HepG2 (cell line): ENCODE results near the gene ACACA. TPM values are rescaled to one million over a fixed set of nuclear protein-coding genes. Genes with fewer than 3 reads are reported as not detected.

Experiments used
- ATAC-seq: fragments of 200-7000 bp; cut with Tn5 transposase; 3 replicates; pipeline ENCODE4 v1.9.1; 2020; ENCODE audit warnings: mild to moderate bottlenecking, moderate library complexity
- BruUV-seq: library from RNA; stranded (reverse); fragments of 400-500 nt; replicated peaks from 2 replicates; lab custom pipeline; 2021; lab: Mats Ljungman, UMichigan
- CTCF ChIA-PET: fragments of 300-600 bp; formaldehyde crosslinking; extraction: SDS; loops from one replicate; lab custom pipeline; 2021; ENCODE audit warnings: low total read pairs, inconsistent platforms, low intra/inter-chr PET ratio; lab: Yijun Ruan, JAX
- POLR2A ChIA-PET: fragments of 350-600 bp; sonication (Branson Sonifier 250); formaldehyde crosslinking; loops from one replicate; lab custom pipeline; 2020; ENCODE audit warnings: antibody characterized with exemption, inconsistent platforms; lab: Yijun Ruan, JAX
- DNase-seq: peaks from one replicate; pipeline ENCODE4 v3.0.0-alpha.2; 2015; ENCODE audit warnings: low spot score
- FAIRE-seq: peaks from 3 replicates; lab custom pipeline; 2011; peaks lifted over from hg19 to GRCh38; lab: Jason Lieb, UNC
- H2AFZ ChIP-seq: one replicate; pipeline ENCODE4 v1.6.1; 2011; ENCODE audit warnings: low read length, inconsistent platforms
- H3K27ac ChIP-seq: fragments of 300-600 bp; 3 replicates; pipeline ENCODE4 v1.8.0; 2011; ENCODE audit warnings: mixed run types, mild to moderate bottlenecking, mixed read lengths, low read length, inconsistent platforms; ENCODE audit not compliant: insufficient read depth; ENCODE audit errors: extremely low read length
- H3K27me3 ChIP-seq, 2 experiments: fragments of 200-600 bp in 1 of 2; 2 replicates in 1 of 2; 3 replicates in 1 of 2; pipeline versions ENCODE4 v1.6.0 to v1.8.0; 2011; ENCODE audit warnings: low read length in 2 of 2, mild to moderate bottlenecking in 2 of 2, moderate library complexity in 2 of 2, inconsistent platforms in 1 of 2; ENCODE audit not compliant: insufficient read depth in 2 of 2, control insufficient read depth in 1 of 2
- H3K36me3 ChIP-seq, 2 experiments: fragments of 200-600 bp in 1 of 2; replicated peaks in 1 of 2; 2 replicates in 1 of 2; 3 replicates in 1 of 2; pipeline versions ENCODE4 v1.5.1 to v1.8.0; 2011; ENCODE audit warnings: low read length in 2 of 2, inconsistent platforms in 1 of 2; ENCODE audit not compliant: insufficient read depth in 2 of 2, control insufficient read depth in 1 of 2
- H3K4me1 ChIP-seq: 2 replicates; pipeline ENCODE4 v1.5.1; 2012; ENCODE audit warnings: low read length, inconsistent platforms; ENCODE audit not compliant: insufficient read depth
- H3K4me2 ChIP-seq: 2 replicates; pipeline ENCODE4 v1.6.0; 2011; ENCODE audit warnings: low read depth, low read length, inconsistent platforms
- H3K4me3 ChIP-seq, 3 experiments: fragments of 200-600 bp in 1 of 3; sonication (generic), shearing (Covaris generic) in 1 of 3; replicated peaks in 1 of 3; 2 replicates each; pipeline ENCODE4 v1.5.1; 2011 to 2016; ENCODE audit warnings: low read length in 3 of 3, inconsistent platforms in 2 of 3, low read depth in 2 of 3, mild to moderate bottlenecking in 2 of 3, control low read depth in 1 of 3, mixed read lengths in 1 of 3; ENCODE audit not compliant: insufficient read depth in 1 of 3
- H3K79me2 ChIP-seq: one replicate; pipeline ENCODE4 v1.6.1; 2011; ENCODE audit warnings: low read length, inconsistent platforms; ENCODE audit not compliant: insufficient read depth
- H3K9ac ChIP-seq: 2 replicates; pipeline ENCODE4 v1.6.0; 2011; ENCODE audit warnings: mild to moderate bottlenecking, low read depth, low read length, inconsistent platforms; ENCODE audit not compliant: insufficient read depth
- H3K9me3 ChIP-seq: 2 replicates; pipeline ENCODE4 v1.5.1; 2012; ENCODE audit warnings: mild to moderate bottlenecking, low read length
- H4K20me1 ChIP-seq: 2 replicates; pipeline ENCODE4 v1.6.0; 2011; ENCODE audit warnings: inconsistent platforms, mild to moderate bottlenecking, low read length, moderate library complexity; ENCODE audit not compliant: insufficient read depth
- DMAP1 ChIP-seq: IDR thresholded peaks from 2 replicates; pipeline ENCODE4 v1.6.1; 2016
- GMEB2 ChIP-seq: IDR thresholded peaks from 2 replicates; pipeline ENCODE4 v1.6.1; 2016; ENCODE audit warnings: missing biosample characterization, missing genetic modification reagents, low read depth
- HIVEP1 ChIP-seq: sonication (generic); formaldehyde crosslinking; IDR thresholded peaks from 2 replicates; pipeline ENCODE4 v1.4.0; 2020; ENCODE audit warnings: mild to moderate bottlenecking, missing genetic modification reagents
- HNF1A ChIP-seq, 2 experiments: sonication (generic) in 1 of 2; formaldehyde crosslinking in 1 of 2; IDR thresholded peaks; 2 replicates each; pipeline versions ENCODE4 v1.4.0 to v1.6.1; 2016 to 2020; ENCODE audit warnings: borderline replicate concordance in 1 of 2, low read depth in 1 of 2, mild to moderate bottlenecking in 1 of 2, missing genetic modification reagents in 1 of 2
- NR2F6 ChIP-seq, 2 experiments: IDR thresholded peaks; 2 replicates each; pipeline ENCODE4 v1.6.1; 2016; ENCODE audit warnings: antibody characterized with exemption in 1 of 2, mild to moderate bottlenecking in 1 of 2
- POLR2AphosphoS5 ChIP-seq: IDR thresholded peaks from 2 replicates; pipeline ENCODE4 v1.6.1; 2012; ENCODE audit warnings: low read depth, low read length
- PRMT3 ChIP-seq: sonication (generic); formaldehyde crosslinking; IDR thresholded peaks from 2 replicates; pipeline ENCODE4 v1.8.1; 2022; ENCODE audit warnings: low read depth, mild to moderate bottlenecking, moderate library complexity, missing genetic modification reagents, borderline replicate concordance
- RXRB ChIP-seq: IDR thresholded peaks from 2 replicates; pipeline ENCODE4 v1.6.1; 2016; ENCODE audit warnings: borderline replicate concordance, missing genetic modification reagents, missing compliant biosample characterization
- SCMH1 ChIP-seq: sonication (generic); formaldehyde crosslinking; IDR thresholded peaks from 2 replicates; pipeline ENCODE4 v1.9.0; 2021; ENCODE audit warnings: missing genetic modification reagents, mild to moderate bottlenecking, borderline replicate concordance
- WIZ ChIP-seq: sonication (generic); formaldehyde crosslinking; IDR thresholded peaks from 2 replicates; pipeline ENCODE4 v1.5.1; 2020; ENCODE audit warnings: mild to moderate bottlenecking, missing genetic modification reagents
- ZEB1 ChIP-seq: IDR thresholded peaks from 2 replicates; pipeline ENCODE4 v1.6.1; 2012; ENCODE audit warnings: mild to moderate bottlenecking, low read depth, inconsistent platforms; ENCODE audit not compliant: insufficient replicate concordance
- ZFY ChIP-seq: sonication (generic); formaldehyde crosslinking; IDR thresholded peaks from 2 replicates; pipeline ENCODE4 v1.4.0; 2020; ENCODE audit warnings: missing genetic modification reagents
- ZNF263 ChIP-seq: sonication (generic); formaldehyde crosslinking; IDR thresholded peaks from 2 replicates; pipeline ENCODE4 v1.4.0; 2020; ENCODE audit warnings: missing genetic modification reagents
- ZNF282 ChIP-seq: fragments of 450-650 bp; IDR thresholded peaks from 2 replicates; pipeline ENCODE4 v1.6.1; 2018; ENCODE audit not compliant: partially characterized antibody
- ZNF501 ChIP-seq: sonication (generic); formaldehyde crosslinking; IDR thresholded peaks from 2 replicates; pipeline ENCODE4 v1.5.1; 2020; ENCODE audit warnings: mild to moderate bottlenecking, moderate library complexity, missing genetic modification reagents
- ZNF737 ChIP-seq: sonication (generic); formaldehyde crosslinking; IDR thresholded peaks from 2 replicates; pipeline ENCODE4 v1.5.0; 2020; ENCODE audit warnings: missing genetic modification reagents, mild to moderate bottlenecking, borderline replicate concordance
- ZNF792 ChIP-seq: IDR thresholded peaks from 2 replicates; pipeline ENCODE4 v1.6.1; 2016
- ZNF839 ChIP-seq: sonication (generic); formaldehyde crosslinking; IDR thresholded peaks from 2 replicates; pipeline ENCODE4 v1.4.0; 2020; ENCODE audit warnings: missing genetic modification reagents, mild to moderate bottlenecking, borderline replicate concordance
- ZSCAN22 ChIP-seq: sonication (generic); formaldehyde crosslinking; IDR thresholded peaks from 2 replicates; pipeline ENCODE4 v1.4.0; 2020; ENCODE audit warnings: mild to moderate bottlenecking, missing genetic modification reagents
- WGBS: methylation state at CpG from one replicate; pipeline ENCODE4 v1.1.6; 2017; ENCODE audit warnings: low lambda C conversion rate; 5-methylcytosine and 5-hydroxymethylcytosine counted together
- in situ Hi-C: cut with HindIII; loops from 2 replicates; pipeline ENCODE4 v1.10.0; 2017; ENCODE audit warnings: low pct_unique_long_range_greater_than_20kb; ENCODE audit not compliant: extremely low pct_ligation_motif_present
- intact Hi-C: fragments of 100-400 bp; cut with micrococcal nuclease; formaldehyde crosslinking; loops from one replicate; pipeline ENCODE4 v1.10.0; 2022; ENCODE audit not compliant: unreplicated experiment
- polyA plus RNA-seq, 8 experiments: library from polyadenylated mRNA; depleted of rRNA in 3 of 8; stranded (reverse) in 7 of 8; unstranded in 1 of 8; fragments of >200 nt; fragmentation: Illumina TruSeq in 4 of 8; extraction: Trizol in 4 of 8; gene quantifications; 2 replicates each; pipeline versions ENCODE4 v1.2.1 to v1.2.3, GENCODE V29; 2011 to 2016; ENCODE audit warnings: low read depth in 4 of 8, missing spikeins in 1 of 8, mixed read lengths in 1 of 8; ENCODE audit not compliant: insufficient read depth in 1 of 8
- total RNA-seq, 5 experiments: library from RNA; depleted of rRNA; stranded (reverse); fragments of >200 nt; fragmentation: Illumina TruSeq; extraction: Trizol; gene quantifications; 2 replicates each; pipeline ENCODE4 v1.2.3, GENCODE V29; 2016; ENCODE audit warnings: low read depth in 1 of 5
- TF ChIP-seq, protein P1 (sequence below): sonication (generic); formaldehyde crosslinking; IDR thresholded peaks from 2 replicates; pipeline ENCODE4 v1.8.1; 2023; ENCODE audit warnings: missing genetic modification reagents, mild to moderate bottlenecking, borderline replicate concordance

The ACACA gene
- total and polyA plus RNA-seq, 2 of the 13 experiments (the other 11 are each of a cell fraction or from before 2014, with no cell fraction given) = 39.2 to 47.2 TPM

DNA sequence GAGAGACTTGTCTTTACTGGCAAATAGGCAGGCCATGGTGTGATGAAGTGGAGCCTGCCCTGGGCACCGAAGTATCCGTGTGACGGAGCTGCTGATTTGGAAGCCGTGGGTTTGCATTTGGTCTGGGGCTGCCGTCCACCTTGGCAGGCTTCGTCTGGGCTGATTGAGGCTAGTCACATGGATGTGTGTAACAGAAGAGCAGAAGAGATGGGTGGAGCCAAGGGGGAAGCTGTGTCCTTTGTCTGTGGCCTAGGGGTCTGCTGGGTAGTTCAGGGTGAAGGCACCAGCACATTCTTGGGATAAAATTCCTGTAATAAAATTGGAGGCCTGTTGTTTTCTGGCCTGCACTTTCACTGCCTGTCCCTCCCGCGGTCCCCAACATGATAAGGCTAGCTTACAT, 351.7 kb downstream of the ACACA start (continued):
- TF ChIP-seq, protein P1, sequence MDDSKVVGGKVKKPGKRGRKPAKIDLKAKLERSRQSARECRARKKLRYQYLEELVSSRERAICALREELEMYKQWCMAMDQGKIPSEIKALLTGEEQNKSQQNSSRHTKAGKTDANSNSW (CRISPR knock-in tag) = no peak
- TF ChIP-seq NR2F6 (IDR thresholded peaks at IDR 0.05) = no peak
- TF ChIP-seq NR2F6 (CRISPR knock-in tag; IDR thresholded peaks at IDR 0.05) = no peak
- TF ChIP-seq SCMH1 = no peak
- no peak for TF ChIP-seq ZNF501 (CRISPR knock-in tag)
- TF ChIP-seq PRMT3 (CRISPR knock-in tag) = no peak
- TF ChIP-seq ZNF839 (CRISPR knock-in tag) = no peak
- no peak for TF ChIP-seq ZSCAN22
- TF ChIP-seq HIVEP1 (CRISPR knock-in tag) = no peak
- TF ChIP-seq ZNF792 = no peak
- no peak for TF ChIP-seq WIZ (CRISPR knock-in tag)
- no peak for TF ChIP-seq ZEB1

GRCh38 chr17:37052450-37052849, 354.2 kb downstream of the ACACA start:
- DNase-seq = no peak
- CTCF ChIA-PET = no interaction called here
- ATAC-seq = no peak
- in situ Hi-C loops (no loop called here), intact Hi-C loops (no loop called here)
- BruUV-seq = no TSS peak
- Histone ChIP-seq H3K4me3 (no peak overlapping the region), H3K4me2 (no peak overlapping the region), H3K27me3 (no peaks in the 10 kb centered on the region), H2AFZ (no peak overlapping the region), H3K27ac (peak overlapping the region; percentile 1), H4K20me1 (no peaks in the 10 kb centered on the region), H3K9ac (no peak overlapping the region), H3K4me1 (peaks cover 19% of the 10 kb centered on the region), H3K79me2 (no peaks in the 10 kb centered on the region), H3K9me3 (no peaks in the 10 kb centered on the region), H3K36me3 (peaks cover 6 to 39% of the 10 kb centered on the region in 2 experiments)
- WGBS = 81% methylated on average over 6 of the region's 6 CpGs
- FAIRE-seq = no peak
- POLR2A ChIA-PET = no interaction called here
- TF ChIP-seq ZNF282 (no peak), ZNF263 (CRISPR knock-in tag) (no peak), RXRB (CRISPR knock-in tag) (no peak), ZFY (no peak), HNF1A (IDR thresholded peaks at IDR 0.05; ENCODE audit: low read depth) (no peak), HNF1A (CRISPR knock-in tag; IDR thresholded peaks at IDR 0.05; ENCODE audit: borderline replicate concordance) (no peak), GMEB2 (CRISPR knock-in tag) (no peak), ZNF737 (no peak), DMAP1 (no peak), POLR2AphosphoS5 (no peak)
